ENCODE measurements around the gene SH3PXD2B. TPM values are rescaled to one million over a fixed set of nuclear protein-coding genes. Genes with fewer than 3 reads are reported as not detected.
A peak's percentile ranks its signal among the peaks of the same experiment; 100 is the strongest.

Gene SH3PXD2B
- total RNA-seq, 2 donors from 2014 or later: 10.0 to 15.3 TPM

- intact Hi-C loops (cut with DNase I): no loop called here
- DNase-seq: no peak
- ATAC-seq: no peak
These were observed 4.9 kb upstream of the SH3PXD2B start for GRCh38 chr5:172458976-172459782.

GRCh38 chr5:172456076-172456722 is 1.9 kb upstream of the SH3PXD2B start:
- DNase-seq (no peak), ATAC-seq (no peak)
- intact Hi-C loops (cut with DNase I): no loop called here

GRCh38 chr5:172455511-172456061 is 1.3 kb upstream of the SH3PXD2B start:
- peak; percentile 74 for DNase-seq
- intact Hi-C loops (cut with DNase I): no loop called here
- peak; percentile 15 to 55 for ATAC-seq

GRCh38 chr5:172455087-172455381 is 709 bp upstream of the SH3PXD2B start:
- ATAC-seq (no peak), DNase-seq (no peak)
- intact Hi-C loops (cut with DNase I): no loop called here

GRCh38 chr5:172453986-172454357 is 353 bp downstream of the SH3PXD2B start:
- intact Hi-C loops (cut with DNase I): no loop called here
- ATAC-seq: peak; percentile 19 to 50
- DNase-seq: peak; percentile 63

- intact Hi-C loops (cut with DNase I): no loop called here
- DNase-seq (no peak), ATAC-seq (peak; percentile 34 to 42)
These were observed 929 bp downstream of the SH3PXD2B start for GRCh38 chr5:172453206-172453985.

- intact Hi-C loops (cut with DNase I): no loop called here
- peak; percentile 63 for DNase-seq
- ATAC-seq: peak; percentile 21 to 63
These were observed 1.7 kb downstream of the SH3PXD2B start for GRCh38 chr5:172452398-172453205.

- DNase-seq (no peak), ATAC-seq (peak in 1 of 2 donors; percentile 15)
- intact Hi-C loops (cut with DNase I): no loop called here
These were observed 2.5 kb downstream of the SH3PXD2B start for GRCh38 chr5:172451771-172452197.

- no peak for ATAC-seq
- intact Hi-C loops (cut with DNase I): no loop called here
- DNase-seq: no peak
These were observed 3.2 kb downstream of the SH3PXD2B start for GRCh38 chr5:172450861-172451695.

GRCh38 chr5:172450453-172450852 is 3.9 kb downstream of the SH3PXD2B start:
- intact Hi-C loops (cut with DNase I): no loop called here
- ATAC-seq (no peak), DNase-seq (no peak)

- ATAC-seq (no peak), DNase-seq (no peak)
- intact Hi-C loops (cut with DNase I): no loop called here
These were observed 5.3 kb downstream of the SH3PXD2B start for GRCh38 chr5:172448999-172449398.

GRCh38 chr5:172447646-172448365 is 6.5 kb downstream of the SH3PXD2B start:
- intact Hi-C loops (cut with DNase I): no loop called here
- DNase-seq (no peak), ATAC-seq (no peak)

- intact Hi-C loops (cut with DNase I): no loop called here
- peak; percentile 50 for DNase-seq
- ATAC-seq: peak in 1 of 2 donors; percentile 17
These were observed 7.8 kb downstream of the SH3PXD2B start for GRCh38 chr5:172446336-172447051.

- ATAC-seq (no peak), DNase-seq (no peak)
- intact Hi-C loops (cut with DNase I): no loop called here
These were observed 8.5 kb downstream of the SH3PXD2B start for GRCh38 chr5:172445866-172446265.

- ATAC-seq (peak in 1 of 2 donors; percentile 6), DNase-seq (no peak)
- intact Hi-C loops (cut with DNase I): no loop called here
These were observed 9.5 kb downstream of the SH3PXD2B start for GRCh38 chr5:172444626-172445365.

GRCh38 chr5:172444110-172444510 is 10.2 kb downstream of the SH3PXD2B start:
- intact Hi-C loops (cut with DNase I): no loop called here
- DNase-seq: no peak
- peak in 1 of 2 donors; percentile 26 for ATAC-seq

Measured in left cardiac atrium (tissue), 4 donors.